GM23338 (cell line): ENCODE data around the gene CLK3. TPM values are rescaled to one million over a fixed set of nuclear protein-coding genes. Genes with fewer than 3 reads are reported as not detected.

Experiments used
- ATAC-seq: fragments of 200-7000 bp; cut with Tn5 transposase; 3 replicates; pipeline ENCODE4 v1.9.1; 2020
- DNase-seq: peaks from one replicate; pipeline ENCODE4 v3.0.0-alpha.2; 2015; ENCODE audit warnings: low spot score
- H2AFZ ChIP-seq: fragments of 200-600 bp; sonication (generic); 2 replicates; pipeline ENCODE4 v1.8.0; 2016; ENCODE audit warnings: antibody characterized with exemption, mild to moderate bottlenecking, moderate library complexity
- H3F3A ChIP-seq: fragments of 200-600 bp; sonication (generic); replicated peaks from 2 replicates; pipeline ENCODE4 v1.8.0; 2017; ENCODE audit warnings: antibody characterized with exemption, mixed run types, low read depth
- H3K27ac ChIP-seq: fragments of 200-600 bp; sonication (generic); 2 replicates; pipeline ENCODE4 v1.6.1; 2016; ENCODE audit warnings: low read depth
- H3K27me3 ChIP-seq: fragments of 200-600 bp; sonication (generic); 2 replicates; pipeline ENCODE4 v1.8.0; 2016; ENCODE audit warnings: mild to moderate bottlenecking, mixed run types, moderate library complexity; ENCODE audit not compliant: insufficient read depth
- H3K36me3 ChIP-seq: fragments of 200-600 bp; sonication (generic); 2 replicates; pipeline ENCODE4 v1.8.0; 2016; ENCODE audit warnings: mild to moderate bottlenecking; ENCODE audit not compliant: insufficient read depth
- H3K4me1 ChIP-seq: fragments of 200-600 bp; sonication (generic); 2 replicates; pipeline ENCODE4 v1.8.0; 2016; ENCODE audit warnings: mild to moderate bottlenecking, moderate library complexity; ENCODE audit not compliant: insufficient read depth
- H3K4me2 ChIP-seq: fragments of 200-600 bp; sonication (generic); 2 replicates; pipeline ENCODE4 v1.7.1; 2017; ENCODE audit warnings: mixed run types
- H3K4me3 ChIP-seq: fragments of 200-600 bp; sonication (generic); 2 replicates; pipeline ENCODE4 v1.6.1; 2016; ENCODE audit warnings: mixed run types
- H3K79me2 ChIP-seq: fragments of 200-600 bp; sonication (generic); replicated peaks from 2 replicates; pipeline ENCODE4 v1.8.0; 2017; ENCODE audit warnings: mild to moderate bottlenecking; ENCODE audit not compliant: insufficient read depth
- H3K9me2 ChIP-seq: fragments of 200-600 bp; sonication (generic); 2 replicates; pipeline ENCODE4 v1.8.0; 2017; ENCODE audit not compliant: insufficient read depth
- H4K20me1 ChIP-seq: fragments of 200-600 bp; sonication (generic); replicated peaks from 2 replicates; pipeline ENCODE4 v1.8.0; 2017; ENCODE audit warnings: mild to moderate bottlenecking; ENCODE audit not compliant: insufficient read depth
- H3K27ac Mint-ChIP-seq: 2 replicates; pipeline ENCODE4 v1.8.0; 2020; ENCODE audit warnings: inconsistent platforms, mild to moderate bottlenecking, moderate library complexity, mixed read lengths
- H3K27me3 Mint-ChIP-seq: 3 replicates; pipeline ENCODE4 v1.8.0; 2022; ENCODE audit warnings: low read depth, mild to moderate bottlenecking, moderate library complexity, mixed read lengths, inconsistent platforms; ENCODE audit not compliant: insufficient read depth, poor library complexity
- H3K36me3 Mint-ChIP-seq: 3 replicates; pipeline ENCODE4 v1.8.0; 2021; ENCODE audit warnings: low read depth, mild to moderate bottlenecking, inconsistent platforms, moderate library complexity, mixed read lengths
- H3K4me1 Mint-ChIP-seq: 3 replicates; pipeline ENCODE4 v1.8.0; 2020; ENCODE audit warnings: mild to moderate bottlenecking, inconsistent platforms, mixed read lengths
- H3K4me3 Mint-ChIP-seq: 3 replicates; pipeline ENCODE4 v1.8.0; 2021; ENCODE audit warnings: moderate library complexity, mild to moderate bottlenecking, inconsistent platforms, mixed read lengths
- H3K9me3 Mint-ChIP-seq: 3 replicates; pipeline ENCODE4 v1.8.0; 2020; ENCODE audit warnings: moderate library complexity, mild to moderate bottlenecking, inconsistent platforms, mixed read lengths
- EZH2 ChIP-seq: fragments of 200-600 bp; sonication (generic); IDR thresholded peaks from one replicate; pipeline ENCODE4 v1.8.0; 2017; ENCODE audit warnings: antibody characterized with exemption, mild to moderate bottlenecking, low read depth; ENCODE audit not compliant: unreplicated experiment
- NANOG ChIP-seq: IDR thresholded peaks from 2 replicates; pipeline ENCODE4 v1.6.1; 2016; ENCODE audit warnings: antibody characterized with exemption, borderline replicate concordance
- POLR2AphosphoS5 ChIP-seq: IDR thresholded peaks from 2 replicates; pipeline ENCODE4 v1.6.1; 2016; ENCODE audit warnings: antibody characterized with exemption, low read depth
- REST ChIP-seq: IDR thresholded peaks from one replicate; pipeline ENCODE4 v1.6.1; 2018; ENCODE audit warnings: antibody characterized with exemption; ENCODE audit not compliant: unreplicated experiment
- STAT1 ChIP-seq: IDR thresholded peaks from one replicate; pipeline ENCODE4 v1.6.1; 2016; ENCODE audit warnings: antibody characterized with exemption; ENCODE audit not compliant: unreplicated experiment
- ZNF331 ChIP-seq: fragments of 250-450 bp; sonication (Bioruptor Pico); IDR thresholded peaks from 2 replicates; pipeline ENCODE4 v1.5.0; 2020; ENCODE audit warnings: low read depth, mild to moderate bottlenecking, moderate library complexity
- ZNF462 ChIP-seq: fragments of 250-450 bp; sonication (Bioruptor Pico); IDR thresholded peaks from 2 replicates; pipeline ENCODE4 v1.5.0; 2020; ENCODE audit warnings: mild to moderate bottlenecking, moderate library complexity
- polyA plus RNA-seq: library from polyadenylated mRNA; unstranded; fragments of >200 nt; fragmentation: Nextera tagmentation; extraction: Ambion mirVana; gene quantifications from 2 replicates; pipeline ENCODE4 v1.2.1, GENCODE V29; 2016
- total RNA-seq: library from RNA; depleted of rRNA; stranded (reverse); fragments of >200 nt; shearing (Covaris generic); gene quantifications from 2 replicates; pipeline ENCODE4 v1.2.3, GENCODE V29; 2014

Gene CLK3
- total and polyA plus RNA-seq, 2 experiments from 2014 or later, result 40.7 to 67.7 TPM

GRCh38 chr15:74655424-74655823, 39.8 kb downstream of the CLK3 start (continued):
- TF ChIP-seq ZNF462 (CRISPR knock-in tag) (no peak), NANOG (no peak), REST (no peak), ZNF331 (CRISPR knock-in tag) (no peak)

- Mint-ChIP-seq H3K27me3 (no peaks in the 10 kb centered on the region), H3K27ac (no peak overlapping the region), H3K36me3 (peaks cover 13% of the 10 kb centered on the region; the same call in 2 of the 3 replicates), H3K4me3 (no peak overlapping the region), H3K9me3 (no peaks in the 10 kb centered on the region), H3K4me1 (no peaks in the 10 kb centered on the region)
- H3K27me3 ChIP-seq, result no peaks in the 10 kb centered on the region
- ATAC-seq (no peak), DNase-seq (no peak)
- H3K9me2 ChIP-seq, result no peaks in the 10 kb centered on the region
- peaks cover 9% of the 10 kb centered on the region; the same call in 1 of the 2 replicates for H3K36me3 ChIP-seq
- peaks cover 9% of the 10 kb centered on the region; the same call in 1 of the 2 replicates for H4K20me1 ChIP-seq
- no peaks in the 10 kb centered on the region for H3F3A ChIP-seq
- H2AFZ ChIP-seq, result no peak overlapping the region
- peaks cover 5% of the 10 kb centered on the region; the same call in 1 of the 2 replicates for H3K79me2 ChIP-seq
- H3K27ac ChIP-seq, result no peak overlapping the region
- no peak overlapping the region for H3K4me3 ChIP-seq
- no peak overlapping the region for H3K4me2 ChIP-seq
- H3K4me1 ChIP-seq, result no peaks in the 10 kb centered on the region
- no peak for TF ChIP-seq POLR2AphosphoS5
- no peak for TF ChIP-seq EZH2
- no peak for TF ChIP-seq STAT1
- no peak for TF ChIP-seq ZNF331 (CRISPR knock-in tag)
These were observed 41.4 kb downstream of the CLK3 start for GRCh38 chr15:74656935-74657535.
